ENCODE measurements around the gene RANBP9.

- TF ChIP-seq CTCF (IDR thresholded peaks at IDR 0.05 in 2 of 3, conservative IDR thresholded peaks at IDR 0.05 in 1 of 3; ENCODE audit: insufficient read depth in 2 of 3, low read depth in 1 of 3, low read length in 3 of 3) (no peak), ZNF175 (CRISPR knock-in tag; IDR thresholded peaks at IDR 0.05; ENCODE audit: low read depth) (no peak), CTCFL (IDR thresholded peaks at IDR 0.05; ENCODE audit: borderline replicate concordance, insufficient read depth, low read depth, low read length, poor library complexity, severe bottlenecking) (no peak), RAD51 (IDR thresholded peaks at IDR 0.05; ENCODE audit: borderline replicate concordance, low read depth) (no peak)
These were observed 55.9 kb downstream of the RANBP9 start for GRCh38 chr6:13655700-13656099.

Data from K562 (cell line).